Measurements from ENCODE around the gene FRAS1.

DNA sequence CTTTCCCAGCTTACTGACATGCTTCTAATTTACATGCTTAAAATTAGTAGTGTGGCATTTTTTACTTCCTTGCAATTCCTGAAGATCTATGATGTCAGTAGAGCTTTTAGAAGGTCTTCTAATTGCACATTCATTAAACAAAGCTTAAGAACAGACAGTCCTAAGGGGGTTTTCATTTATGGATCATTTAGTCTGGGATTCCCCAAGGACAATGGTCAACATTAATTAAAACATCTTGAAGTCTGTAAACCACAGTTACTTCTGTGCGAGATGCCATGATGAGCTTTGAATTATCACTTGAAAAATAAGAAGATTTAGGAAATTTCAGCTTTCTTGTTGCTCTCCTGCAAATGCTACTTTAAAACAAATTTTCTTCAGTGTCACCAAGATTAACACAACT, 514.7 kb downstream of the FRAS1 start:
- TF ChIP-seq EZH2 (IDR thresholded peaks at IDR 0.05) = no peak
- TF ChIP-seq POLR2AphosphoS5 (IDR thresholded peaks at IDR 0.05; ENCODE audit: borderline replicate concordance, low read depth, low read length) = no peak
